ENCODE results near the gene NSUN5. TPM values are rescaled to one million over a fixed set of nuclear protein-coding genes. Genes with fewer than 3 reads are reported as not detected.
A peak's percentile ranks its signal among the peaks of the same experiment; 100 is the strongest.
"Not testable (repeated sequence)": the region's sequence is repeated elsewhere in the genome, so short reads cannot be mapped to it uniquely, and the experiment has no call there.

Gene NSUN5
- total RNA-seq, 2 experiments from 2014 or later: 51.5 to 59.9 TPM

- Mint-ChIP-seq H3K4me1 (peaks cover 1% of the 10 kb centered on the region), H3K27ac (no peak overlapping the region), H3K9me3 (no peaks in the 10 kb centered on the region), H3K27me3 (peaks cover 6% of the 10 kb centered on the region), H3K4me3 (no peak overlapping the region), H3K36me3 (no peaks in the 10 kb centered on the region)
- no peak for DNase-seq
- POLR2A ChIA-PET: no interaction called here
- no peak for ATAC-seq (ENCODE audit: low read depth)
These were observed 33.3 kb upstream of the NSUN5 start for GRCh38 chr7:73341877-73342276.

GRCh38 chr7:73340514-73340913, 31.9 kb upstream of the NSUN5 start:
- Mint-ChIP-seq H3K27me3 (peaks cover 6% of the 10 kb centered on the region), H3K36me3 (no peaks in the 10 kb centered on the region), H3K4me1 (peaks cover 1% of the 10 kb centered on the region), H3K4me3 (no peak overlapping the region), H3K27ac (no peak overlapping the region), H3K9me3 (no peaks in the 10 kb centered on the region)
- ATAC-seq (ENCODE audit: low read depth) (no peak), DNase-seq (no peak)
- POLR2A ChIA-PET: no interaction called here

- DNase-seq: no peak
- Mint-ChIP-seq H3K27ac (no peak overlapping the region), H3K4me3 (no peak overlapping the region), H3K36me3 (no peaks in the 10 kb centered on the region), H3K4me1 (peaks cover 1% of the 10 kb centered on the region), H3K27me3 (peaks cover 11% of the 10 kb centered on the region), H3K9me3 (no peaks in the 10 kb centered on the region)
- POLR2A ChIA-PET: no interaction called here
- ATAC-seq (ENCODE audit: low read depth): no peak
These were observed 29.7 kb upstream of the NSUN5 start for GRCh38 chr7:73338321-73338720.

- no peak overlapping the region for H3K27ac Mint-ChIP-seq
- H3K4me3 Mint-ChIP-seq: no peak overlapping the region
- no peak for ATAC-seq (ENCODE audit: low read depth)
- H3K36me3 Mint-ChIP-seq: no peaks in the 10 kb centered on the region
- H3K9me3 Mint-ChIP-seq: no peaks in the 10 kb centered on the region
- peaks cover 7% of the 10 kb centered on the region for H3K27me3 Mint-ChIP-seq
- DNase-seq: no peak
- no peaks in the 10 kb centered on the region for H3K4me1 Mint-ChIP-seq
- POLR2A ChIA-PET: no interaction called here
These were observed 23.8 kb upstream of the NSUN5 start for GRCh38 chr7:73332447-73332846.

- H3K36me3 Mint-ChIP-seq: no peaks in the 10 kb centered on the region
- no peak overlapping the region for H3K4me3 Mint-ChIP-seq
These were observed 22.1 kb upstream of the NSUN5 start for GRCh38 chr7:73330772-73331171.

GRCh38 chr7:73329861-73330581, 21.4 kb upstream of the NSUN5 start:
- DNase-seq (no peak), ATAC-seq (ENCODE audit: low read depth) (no peak)
- Mint-ChIP-seq H3K36me3 (no peaks in the 10 kb centered on the region), H3K27ac (no peak overlapping the region), H3K9me3 (no peaks in the 10 kb centered on the region), H3K27me3 (peaks cover 7% of the 10 kb centered on the region), H3K4me3 (no peak overlapping the region), H3K4me1 (no peaks in the 10 kb centered on the region)
- POLR2A ChIA-PET: no interaction called here

More at GRCh38 chr7:73330772-73331171, 22.1 kb upstream of the NSUN5 start:
- H3K27ac Mint-ChIP-seq: no peak overlapping the region
- ATAC-seq (ENCODE audit: low read depth) (no peak), DNase-seq (no peak)
- H3K27me3 Mint-ChIP-seq: peaks cover 7% of the 10 kb centered on the region
- POLR2A ChIA-PET: no interaction called here
- H3K4me1 Mint-ChIP-seq: no peaks in the 10 kb centered on the region
- no peaks in the 10 kb centered on the region for H3K9me3 Mint-ChIP-seq

GRCh38 chr7:73328696-73329095, 20.1 kb upstream of the NSUN5 start:
- peaks cover 4% of the 10 kb centered on the region for H3K27me3 Mint-ChIP-seq
- no peak overlapping the region for H3K4me3 Mint-ChIP-seq
- ATAC-seq (ENCODE audit: low read depth) (no peak), DNase-seq (no peak)
- no peaks in the 10 kb centered on the region for H3K9me3 Mint-ChIP-seq
- no peak overlapping the region for H3K27ac Mint-ChIP-seq
- POLR2A ChIA-PET: no interaction called here
- H3K4me1 Mint-ChIP-seq: peaks cover 3% of the 10 kb centered on the region
- no peaks in the 10 kb centered on the region for H3K36me3 Mint-ChIP-seq

- H3K27me3 Mint-ChIP-seq; POLR2A ChIA-PET; H3K27ac Mint-ChIP-seq; DNase-seq; H3K4me1 Mint-ChIP-seq; H3K9me3 Mint-ChIP-seq; H3K4me3 Mint-ChIP-seq; ATAC-seq (ENCODE audit: low read depth); H3K36me3 Mint-ChIP-seq: not testable (repeated sequence)
These were observed 19.3 kb upstream of the NSUN5 start, which contains the start of the genes FKBP6 and TRIM50 for GRCh38 chr7:73327922-73328321. Gene FKBP6, plus strand, starts transcription at chr7:73328161. Its CDS starts 268 bp downstream, at chr7:73328429. Gene TRIM50, minus strand, starts transcription at chr7:73328082. Its CDS starts 3,295 bp downstream, at chr7:73324787.

GRCh38 chr7:73327449-73327848, 18.8 kb upstream of the NSUN5 start:
- H3K4me3 Mint-ChIP-seq; H3K4me1 Mint-ChIP-seq; DNase-seq; H3K27ac Mint-ChIP-seq; H3K9me3 Mint-ChIP-seq; H3K27me3 Mint-ChIP-seq; POLR2A ChIA-PET; ATAC-seq (ENCODE audit: low read depth); H3K36me3 Mint-ChIP-seq: not testable (repeated sequence)

- DNase-seq; H3K4me1 Mint-ChIP-seq; H3K36me3 Mint-ChIP-seq; POLR2A ChIA-PET; ATAC-seq (ENCODE audit: low read depth); H3K27ac Mint-ChIP-seq; H3K9me3 Mint-ChIP-seq; H3K4me3 Mint-ChIP-seq; H3K27me3 Mint-ChIP-seq: not testable (repeated sequence)
These were observed 16.8 kb upstream of the NSUN5 start for GRCh38 chr7:73325424-73325823.

GRCh38 chr7:73324081-73324845, 15.6 kb upstream of the NSUN5 start:
- Mint-ChIP-seq H3K4me3 (peak overlapping the region; percentile 75), H3K27ac (peak overlapping the region; percentile 63)
- H3K36me3 Mint-ChIP-seq, H3K9me3 Mint-ChIP-seq, H3K27me3 Mint-ChIP-seq, POLR2A ChIA-PET, H3K4me1 Mint-ChIP-seq: not testable (repeated sequence)
- DNase-seq: peak; percentile 66
- ATAC-seq (ENCODE audit: low read depth): peak; percentile 90

- peak overlapping the region; percentile 63 for H3K27ac Mint-ChIP-seq
- DNase-seq; ATAC-seq (ENCODE audit: low read depth); H3K9me3 Mint-ChIP-seq; H3K36me3 Mint-ChIP-seq; H3K4me1 Mint-ChIP-seq; POLR2A ChIA-PET; H3K27me3 Mint-ChIP-seq: not testable (repeated sequence)
- peak overlapping the region; percentile 75 for H3K4me3 Mint-ChIP-seq
These were observed 14.9 kb upstream of the NSUN5 start for GRCh38 chr7:73323434-73324080.

GRCh38 chr7:73320009-73320408, 11.4 kb upstream of the NSUN5 start:
- H3K27me3 Mint-ChIP-seq; H3K4me3 Mint-ChIP-seq; ATAC-seq (ENCODE audit: low read depth); H3K27ac Mint-ChIP-seq; DNase-seq; H3K9me3 Mint-ChIP-seq; H3K4me1 Mint-ChIP-seq; POLR2A ChIA-PET; H3K36me3 Mint-ChIP-seq: not testable (repeated sequence)

GRCh38 chr7:73319541-73319940, 10.9 kb upstream of the NSUN5 start:
- H3K4me1 Mint-ChIP-seq; H3K36me3 Mint-ChIP-seq; ATAC-seq (ENCODE audit: low read depth): not testable (repeated sequence)

More at GRCh38 chr7:73319541-73319940, 10.9 kb upstream of the NSUN5 start:
- H3K27me3 Mint-ChIP-seq, H3K4me3 Mint-ChIP-seq, H3K27ac Mint-ChIP-seq, POLR2A ChIA-PET, DNase-seq, H3K9me3 Mint-ChIP-seq: not testable (repeated sequence)

All from activated naive CD8-positive, alpha-beta T cell treated with anti-CD3 and anti-CD28 coated beads, Interleukin-2, amount 10 ng/mL, durations not matched to agents 7 days and 5 days (primary cell).